Astrocyte (in vitro differentiated cells and primary cell): Measurements from ENCODE around the gene HLX.
A peak's percentile ranks its signal among the peaks of the same experiment; 100 is the strongest.

Experiments
- CTCF ChIP-seq: IDR thresholded peaks from 2 replicates; pipeline ENCODE4 v1.5.1; 2011; ENCODE audit warnings: low read depth, mild to moderate bottlenecking, inconsistent platforms, low read length, moderate library complexity; ENCODE audit not compliant: insufficient read depth
- EZH2 ChIP-seq: IDR thresholded peaks from 2 replicates; pipeline ENCODE4 v1.6.1; 2012; ENCODE audit warnings: mild to moderate bottlenecking, low read length, inconsistent platforms; ENCODE audit not compliant: insufficient read depth

- TF ChIP-seq CTCF (no peak), EZH2 (peak; percentile 68)
Observed at GRCh38 chr1:220887520-220888416, 8.5 kb downstream of the HLX start.
